Middle frontal gyrus (tissue), 1 donor: ENCODE measurements around the gene TMEM79.

Source experiments
- DNase-seq: peaks from one replicate; pipeline ENCODE4 v3.0.0-alpha.2; 2015; ENCODE audit warnings: low spot score; ENCODE audit errors: extremely low spot score

The TMEM79 gene

GRCh38 chr1:156262461-156263287, 21.5 kb upstream of the TMEM79 start:
- no peak for DNase-seq

GRCh38 chr1:156263288-156263655, 20.9 kb upstream of the TMEM79 start:
- DNase-seq: no peak

GRCh38 chr1:156266051-156266450, 18.1 kb upstream of the TMEM79 start:
- DNase-seq: no peak

GRCh38 chr1:156268336-156268735, 15.8 kb upstream of the TMEM79 start:
- DNase-seq: no peak

GRCh38 chr1:156270314-156270713, 13.8 kb upstream of the TMEM79 start:
- no peak for DNase-seq

GRCh38 chr1:156276532-156276931, 7.6 kb upstream of the TMEM79 start:
- DNase-seq: no peak

- DNase-seq: no peak
Observed at GRCh38 chr1:156276966-156277381, 7.2 kb upstream of the TMEM79 start.

GRCh38 chr1:156279837-156280236, 4.3 kb upstream of the TMEM79 start:
- no peak for DNase-seq

- DNase-seq: no peak
Observed at GRCh38 chr1:156281281-156281680, 2.8 kb upstream of the TMEM79 start.

- no peak for DNase-seq
Observed at GRCh38 chr1:156281693-156282478, 2.2 kb upstream of the TMEM79 start.

GRCh38 chr1:156282479-156283222, 1.5 kb upstream of the TMEM79 start, which contains the start of gene SMG5:
Gene SMG5, minus strand, starts transcription at chr1:156282825. Its CDS starts 145 bp downstream, at chr1:156282680.
- peak; percentile 96 for DNase-seq

GRCh38 chr1:156283521-156283920, 604 bp upstream of the TMEM79 start:
- no peak for DNase-seq

GRCh38 chr1:156284757-156285156, 632 bp downstream of the TMEM79 start:
- DNase-seq: no peak

- DNase-seq: no peak
Observed at GRCh38 chr1:156285437-156285836, 1.3 kb downstream of the TMEM79 start.

- no peak for DNase-seq
Observed at GRCh38 chr1:156286061-156286460, 1.9 kb downstream of the TMEM79 start.

- no peak for DNase-seq
Observed at GRCh38 chr1:156289857-156290256, 5.7 kb downstream of the TMEM79 start.

GRCh38 chr1:156291226-156292061, 7.3 kb downstream of the TMEM79 start:
- DNase-seq: peak; percentile 53

GRCh38 chr1:156293098-156293434, 8.9 kb downstream of the TMEM79 start:
- no peak for DNase-seq

GRCh38 chr1:156293895-156294294, 9.8 kb downstream of the TMEM79 start:
- DNase-seq: no peak

GRCh38 chr1:156295391-156295947, 11.3 kb downstream of the TMEM79 start, which contains the start of gene GLMP:
Gene GLMP, minus strand, starts transcription at chr1:156295679. Its CDS starts 34 bp downstream, at chr1:156295645.
- peak; percentile 54 for DNase-seq
